Esophagus muscularis mucosa (tissue), 4 donors: ENCODE measurements around the gene NRP1. TPM values are rescaled to one million over a fixed set of nuclear protein-coding genes. Genes with fewer than 3 reads are reported as not detected.

Experiments
- DNase-seq: peaks from one replicate; pipeline ENCODE4 v3.0.0-alpha.2; 2017; ENCODE audit errors: extremely low spot score
- H3K27ac ChIP-seq, 4 donors: fragments of 200-600 bp; sonication (generic); replicated peaks in 1 of 4; 1 replicate in 3 of 4; 2 replicates in 1 of 4; pipeline ENCODE4 v1.5.1; 2016 to 2019; ENCODE audit warnings: mild to moderate bottlenecking in 1 of 4
- H3K27me3 ChIP-seq, 4 donors: fragments of 200-600 bp; sonication (generic); one replicate each; pipeline versions ENCODE4 v1.5.1 to v1.6.0; 2016 to 2019
- H3K36me3 ChIP-seq, 4 donors: fragments of 200-600 bp; sonication (generic); one replicate each; pipeline ENCODE4 v1.5.1; 2016 to 2019
- H3K4me1 ChIP-seq, 4 donors: fragments of 200-600 bp; sonication (generic); one replicate each; pipeline ENCODE4 v1.5.1; 2016 to 2019
- H3K4me3 ChIP-seq, 4 donors: fragments of 200-600 bp; sonication (generic); 1 replicate in 2 of 4; 2 replicates in 2 of 4; pipeline ENCODE4 v1.5.1; 2016 to 2019; ENCODE audit warnings: mild to moderate bottlenecking in 4 of 4, moderate library complexity in 1 of 4
- H3K9me3 ChIP-seq, 4 donors: fragments of 200-600 bp; sonication (generic); 1 replicate in 3 of 4; 2 replicates in 1 of 4; pipeline ENCODE4 v1.5.1; 2016 to 2019
- EP300 ChIP-seq: sonication (generic); formaldehyde crosslinking; IDR thresholded peaks from one replicate; pipeline ENCODE4 v1.6.1; 2017; ENCODE audit warnings: antibody characterized with exemption
- POLR2A ChIP-seq: fragments of 450-650 bp; IDR thresholded peaks from one replicate; pipeline ENCODE4 v1.6.1; 2017; ENCODE audit warnings: antibody characterized with exemption, moderate library complexity, mild to moderate bottlenecking, low read depth
- POLR2AphosphoS5 ChIP-seq, 2 donors: sonication (generic); formaldehyde crosslinking; IDR thresholded peaks; one replicate each; pipeline ENCODE4 v1.6.1; 2017; ENCODE audit warnings: antibody characterized with exemption in 2 of 2
- WGBS: methylation state at CpG from one replicate; pipeline ENCODE4 v1.1.5; 2018; 5-methylcytosine and 5-hydroxymethylcytosine counted together
- intact Hi-C: fragments of 100-400 bp; cut with DNase I; formaldehyde crosslinking; loops from one replicate; pipeline ENCODE4 v1.15.1; 2023
- total RNA-seq, 4 donors: library from RNA; depleted of rRNA; stranded (reverse); fragments of >200 nt; gene quantifications; one replicate each; pipeline versions ENCODE4 v1.1.0 to v1.2.1, GENCODE V29; 2016
- TF ChIP-seq, protein P1 (sequence below), 3 experiments: fragments of 200-600 bp in 2 of 3; fragments of 450-650 bp in 1 of 3; sonication (generic) in 2 of 3; IDR thresholded peaks; one replicate each; pipeline ENCODE4 v1.5.1; 2017 to 2019; ENCODE audit warnings: antibody characterized with exemption in 3 of 3, mild to moderate bottlenecking in 2 of 3, moderate library complexity in 1 of 3

NRP1 gene
- total RNA-seq, 4 donors from 2014 or later: 36.5 to 64.4 (median 54.1) TPM

DNA sequence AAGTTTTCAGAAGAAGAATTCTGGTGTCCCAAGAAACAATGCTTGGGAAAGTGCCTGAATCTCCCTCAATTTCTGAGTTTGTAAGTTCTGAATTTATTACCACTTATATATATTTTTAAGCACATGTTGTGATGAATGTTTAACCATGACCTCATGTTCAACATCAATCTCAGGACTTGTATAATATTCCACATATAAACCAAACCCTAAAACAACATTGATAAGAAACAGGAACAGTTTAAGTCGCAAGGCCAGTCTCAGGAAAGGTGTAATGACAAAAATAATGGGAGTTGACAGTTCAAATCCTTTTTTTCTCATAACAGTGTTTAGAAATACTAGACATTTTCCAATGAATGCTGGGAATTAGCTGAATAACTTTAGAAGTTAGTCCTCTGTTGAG, 22.8 kb downstream of the NRP1 start:
- H3K4me3 ChIP-seq: no peak overlapping the region
- intact Hi-C loops: no loop called here
- TF ChIP-seq POLR2AphosphoS5 (IDR thresholded peaks at IDR 0.05) (no peak), POLR2A (no peak), EP300 (no peak)
- TF ChIP-seq, protein P1, sequence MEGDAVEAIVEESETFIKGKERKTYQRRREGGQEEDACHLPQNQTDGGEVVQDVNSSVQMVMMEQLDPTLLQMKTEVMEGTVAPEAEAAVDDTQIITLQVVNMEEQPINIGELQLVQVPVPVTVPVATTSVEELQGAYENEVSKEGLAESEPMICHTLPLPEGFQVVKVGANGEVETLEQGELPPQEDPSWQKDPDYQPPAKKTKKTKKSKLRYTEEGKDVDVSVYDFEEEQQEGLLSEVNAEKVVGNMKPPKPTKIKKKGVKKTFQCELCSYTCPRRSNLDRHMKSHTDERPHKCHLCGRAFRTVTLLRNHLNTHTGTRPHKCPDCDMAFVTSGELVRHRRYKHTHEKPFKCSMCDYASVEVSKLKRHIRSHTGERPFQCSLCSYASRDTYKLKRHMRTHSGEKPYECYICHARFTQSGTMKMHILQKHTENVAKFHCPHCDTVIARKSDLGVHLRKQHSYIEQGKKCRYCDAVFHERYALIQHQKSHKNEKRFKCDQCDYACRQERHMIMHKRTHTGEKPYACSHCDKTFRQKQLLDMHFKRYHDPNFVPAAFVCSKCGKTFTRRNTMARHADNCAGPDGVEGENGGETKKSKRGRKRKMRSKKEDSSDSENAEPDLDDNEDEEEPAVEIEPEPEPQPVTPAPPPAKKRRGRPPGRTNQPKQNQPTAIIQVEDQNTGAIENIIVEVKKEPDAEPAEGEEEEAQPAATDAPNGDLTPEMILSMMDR (IDR thresholded peaks at IDR 0.05): no peak
- WGBS: 81% methylated on average over 1 of the region's 1 CpG
- H3K4me1 ChIP-seq: peaks cover 37 to 53% (median 46%) of the 10 kb centered on the region in 4 donors
- H3K9me3 ChIP-seq: no peaks in the 10 kb centered on the region
- no peaks in the 10 kb centered on the region for H3K27me3 ChIP-seq
- H3K27ac ChIP-seq: no peak overlapping the region
- H3K36me3 ChIP-seq: peaks cover 0 to 3% (median 0%) of the 10 kb centered on the region in 4 donors
- DNase-seq: no peak

DNA sequence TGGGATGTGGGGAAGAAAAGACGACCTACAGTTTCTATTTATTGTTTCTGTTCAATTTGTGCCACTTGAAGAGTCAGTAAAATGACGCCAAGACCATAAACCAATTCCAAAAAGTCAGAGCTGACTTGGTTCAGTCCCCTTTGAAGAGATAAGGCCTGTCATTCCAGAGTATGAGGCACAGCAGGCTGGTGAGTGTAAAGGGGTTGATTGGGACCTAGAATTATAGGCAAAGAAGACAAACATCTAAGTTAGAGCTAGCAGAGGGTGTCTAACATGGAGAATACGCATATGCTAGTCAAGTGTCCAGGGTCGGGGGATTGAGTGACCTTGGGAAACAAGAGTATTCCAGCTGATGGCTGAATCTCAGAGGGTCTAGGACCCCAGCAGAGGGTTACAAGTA, 23.6 kb downstream of the NRP1 start:
- TF ChIP-seq POLR2AphosphoS5 (IDR thresholded peaks at IDR 0.05): no peak
- TF ChIP-seq POLR2A: no peak
- TF ChIP-seq, protein P1 (IDR thresholded peaks at IDR 0.05): no peak
- no peak for TF ChIP-seq EP300
- no peaks in the 10 kb centered on the region for H3K27me3 ChIP-seq
- H3K9me3 ChIP-seq: no peaks in the 10 kb centered on the region
- peaks cover 37 to 52% (median 46%) of the 10 kb centered on the region in 4 donors for H3K4me1 ChIP-seq
- DNase-seq: no peak
- H3K36me3 ChIP-seq: peaks cover 0 to 3% (median 0%) of the 10 kb centered on the region in 4 donors
- WGBS: 87% methylated on average over 4 of the region's 4 CpGs
- H3K27ac ChIP-seq: peak overlapping the region in 1 of 4 donors; percentile 6
- intact Hi-C loops: no loop called here
- no peak overlapping the region for H3K4me3 ChIP-seq

DNA sequence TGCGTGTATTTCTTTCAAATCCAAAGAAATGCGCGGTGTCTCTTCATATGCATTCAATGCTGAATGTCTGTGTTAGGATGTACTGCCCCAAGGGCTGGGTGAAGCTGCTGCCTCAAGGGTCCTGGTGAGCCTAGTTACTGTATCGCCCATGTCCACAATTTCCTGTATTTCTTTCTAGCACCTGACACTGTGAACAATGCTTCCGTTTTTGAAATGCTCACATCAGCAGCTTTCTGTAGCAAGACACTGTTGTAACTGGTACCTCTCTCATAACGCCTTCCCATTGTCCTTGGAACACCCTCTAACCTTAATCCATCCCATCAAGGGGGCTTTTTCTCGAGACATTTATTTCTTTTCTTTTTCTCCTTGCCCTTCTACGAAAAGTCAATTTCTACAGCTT, 25.1 kb downstream of the NRP1 start:
- H3K27ac ChIP-seq: no peak overlapping the region
- 76% methylated on average over 8 of the region's 8 CpGs for WGBS
- intact Hi-C loops: no loop called here
- H3K36me3 ChIP-seq: peaks cover 0 to 3% (median 0%) of the 10 kb centered on the region in 4 donors
- DNase-seq: no peak
- H3K9me3 ChIP-seq: no peaks in the 10 kb centered on the region
- no peak overlapping the region for H3K4me3 ChIP-seq
- TF ChIP-seq, protein P1 (IDR thresholded peaks at IDR 0.05): no peak
- TF ChIP-seq POLR2A: no peak
- TF ChIP-seq POLR2AphosphoS5 (IDR thresholded peaks at IDR 0.05): no peak
- no peak for TF ChIP-seq EP300
- H3K27me3 ChIP-seq: no peaks in the 10 kb centered on the region
- H3K4me1 ChIP-seq: peaks cover 35 to 52% (median 42%) of the 10 kb centered on the region in 4 donors

DNA sequence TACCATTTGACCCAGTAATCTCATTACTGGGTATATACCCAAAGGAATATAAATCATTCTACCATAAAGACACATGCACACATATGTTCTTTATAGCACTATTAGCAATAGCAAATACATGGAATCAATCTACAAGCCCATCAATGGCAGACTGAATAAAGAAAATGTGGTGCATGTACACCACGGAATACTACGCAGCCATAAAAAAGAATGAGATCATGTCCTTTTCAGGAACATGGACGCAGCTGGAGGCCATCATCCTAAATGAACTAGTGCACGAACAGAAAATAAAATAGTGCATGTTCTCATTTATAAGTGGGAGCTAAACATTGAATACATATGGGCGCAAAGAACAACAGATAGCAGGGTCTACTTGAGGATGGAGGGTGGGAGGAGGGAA, 26.6 kb downstream of the NRP1 start:
- WGBS: 95% methylated on average over 5 of the region's 5 CpGs
- no peak overlapping the region for H3K4me3 ChIP-seq
- no peaks in the 10 kb centered on the region for H3K27me3 ChIP-seq
- H3K9me3 ChIP-seq: no peaks in the 10 kb centered on the region
- peaks cover 41 to 66% (median 44%) of the 10 kb centered on the region in 4 donors for H3K4me1 ChIP-seq
- DNase-seq: no peak
- no peak overlapping the region for H3K27ac ChIP-seq
- no peak for TF ChIP-seq POLR2A
- TF ChIP-seq POLR2AphosphoS5 (IDR thresholded peaks at IDR 0.05): no peak
- TF ChIP-seq, protein P1 (IDR thresholded peaks at IDR 0.05): no peak
- TF ChIP-seq EP300: no peak
- no peaks in the 10 kb centered on the region for H3K36me3 ChIP-seq
- intact Hi-C loops: no loop called here
